HTR-8/SVneo (cell line): Measurements from ENCODE around the gene VWF.

Experiments used
- DNase-seq: peaks from one replicate; pipeline ENCODE4 v3.0.0; 2011; ENCODE audit warnings: low spot score, mixed read lengths; ENCODE audit not compliant: insufficient read length
- FAIRE-seq: peaks from 2 replicates; lab custom pipeline; 2011; peaks lifted over from hg19 to GRCh38; lab: Jason Lieb, UNC

The VWF gene

GRCh38 chr12:6065131-6065862 lies 59.2 kb downstream of the VWF start:
- FAIRE-seq (peak; percentile 28), DNase-seq (no peak)

GRCh38 chr12:6062757-6063735 lies 61.4 kb downstream of the VWF start:
- peak; percentile 91 for DNase-seq
- FAIRE-seq, result peak; percentile 92

- peak; percentile 57 for FAIRE-seq
- DNase-seq, result no peak
Observed at GRCh38 chr12:6062395-6062756, 62.1 kb downstream of the VWF start.

DNA sequence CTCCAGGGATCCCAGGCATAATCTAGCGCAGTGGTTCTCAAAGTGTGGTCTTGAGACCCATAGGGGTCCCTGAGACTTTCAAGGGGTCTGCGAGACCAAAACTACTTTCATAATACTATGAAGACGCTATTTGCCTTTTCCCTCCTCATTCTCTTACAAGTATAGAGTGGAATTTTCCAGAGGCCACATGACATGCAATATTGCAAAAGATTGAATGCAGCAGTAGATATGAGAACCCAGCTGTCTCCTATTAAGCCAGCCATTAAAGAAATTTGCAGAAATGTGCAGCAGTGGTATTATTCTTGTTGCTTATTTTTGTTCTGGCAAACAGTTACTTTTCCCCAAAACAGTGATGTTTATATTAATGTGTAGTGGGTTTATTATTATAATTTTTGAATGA lies 62.8 kb downstream of the VWF start:
- DNase-seq (no peak), FAIRE-seq (no peak)

- FAIRE-seq, result no peak
- no peak for DNase-seq
Observed at GRCh38 chr12:6059860-6060565, 64.5 kb downstream of the VWF start.

GRCh38 chr12:6059221-6059620 lies 65.2 kb downstream of the VWF start:
- DNase-seq, result no peak
- FAIRE-seq, result peak; percentile 26

GRCh38 chr12:6058481-6059161 lies 65.8 kb downstream of the VWF start:
- DNase-seq (no peak), FAIRE-seq (no peak)

GRCh38 chr12:6057700-6058099 lies 66.8 kb downstream of the VWF start:
- no peak for DNase-seq
- no peak for FAIRE-seq

GRCh38 chr12:6056406-6057240 lies 67.8 kb downstream of the VWF start:
- FAIRE-seq (peak; percentile 62), DNase-seq (peak; percentile 57)

DNA sequence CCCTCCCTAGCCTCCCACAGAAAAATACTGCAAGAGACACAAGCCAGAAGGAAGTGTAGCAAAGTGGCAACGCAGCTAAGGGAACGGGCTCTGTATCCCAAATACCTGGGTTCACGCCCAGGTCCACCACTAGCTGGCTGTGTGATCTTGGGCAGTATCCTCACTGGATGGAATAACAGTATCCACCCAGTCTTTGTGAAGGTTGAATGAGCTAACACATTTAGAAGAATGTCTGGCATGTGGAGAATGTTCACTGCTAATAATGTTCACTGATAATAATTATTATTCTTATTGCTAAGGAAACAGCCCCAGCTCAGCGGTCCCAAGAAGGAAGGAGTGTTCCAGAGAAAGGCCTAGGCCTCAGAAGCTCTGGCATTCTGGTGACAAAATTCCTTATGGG lies 70.9 kb downstream of the VWF start:
- FAIRE-seq (no peak), DNase-seq (no peak)

GRCh38 chr12:6052940-6053329 lies 71.5 kb downstream of the VWF start:
- FAIRE-seq (no peak), DNase-seq (no peak)

GRCh38 chr12:6052206-6052939 lies 72.1 kb downstream of the VWF start:
- DNase-seq (no peak), FAIRE-seq (no peak)

DNA sequence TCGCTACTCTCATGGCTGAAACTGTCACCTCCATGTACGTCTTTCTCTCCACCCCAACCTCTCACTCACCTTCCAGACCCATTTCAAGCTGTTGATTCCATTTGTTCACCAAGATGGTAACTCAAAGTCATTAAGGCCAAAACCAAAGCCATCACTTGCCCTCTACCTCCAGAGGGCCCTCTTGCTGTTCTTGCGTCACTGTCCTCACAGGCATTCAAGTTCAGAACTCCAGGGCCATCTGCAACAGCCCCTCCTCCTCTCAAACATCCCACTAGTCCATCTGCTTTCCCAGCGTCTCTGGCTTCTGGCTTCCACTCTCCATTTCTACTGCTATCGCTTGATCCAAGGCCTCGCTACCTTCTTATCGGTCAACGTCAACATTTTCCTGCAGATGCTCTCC lies 74.5 kb downstream of the VWF start:
- DNase-seq (no peak), FAIRE-seq (no peak)

GRCh38 chr12:6049587-6049986 lies 74.9 kb downstream of the VWF start:
- no peak for FAIRE-seq
- no peak for DNase-seq

DNA sequence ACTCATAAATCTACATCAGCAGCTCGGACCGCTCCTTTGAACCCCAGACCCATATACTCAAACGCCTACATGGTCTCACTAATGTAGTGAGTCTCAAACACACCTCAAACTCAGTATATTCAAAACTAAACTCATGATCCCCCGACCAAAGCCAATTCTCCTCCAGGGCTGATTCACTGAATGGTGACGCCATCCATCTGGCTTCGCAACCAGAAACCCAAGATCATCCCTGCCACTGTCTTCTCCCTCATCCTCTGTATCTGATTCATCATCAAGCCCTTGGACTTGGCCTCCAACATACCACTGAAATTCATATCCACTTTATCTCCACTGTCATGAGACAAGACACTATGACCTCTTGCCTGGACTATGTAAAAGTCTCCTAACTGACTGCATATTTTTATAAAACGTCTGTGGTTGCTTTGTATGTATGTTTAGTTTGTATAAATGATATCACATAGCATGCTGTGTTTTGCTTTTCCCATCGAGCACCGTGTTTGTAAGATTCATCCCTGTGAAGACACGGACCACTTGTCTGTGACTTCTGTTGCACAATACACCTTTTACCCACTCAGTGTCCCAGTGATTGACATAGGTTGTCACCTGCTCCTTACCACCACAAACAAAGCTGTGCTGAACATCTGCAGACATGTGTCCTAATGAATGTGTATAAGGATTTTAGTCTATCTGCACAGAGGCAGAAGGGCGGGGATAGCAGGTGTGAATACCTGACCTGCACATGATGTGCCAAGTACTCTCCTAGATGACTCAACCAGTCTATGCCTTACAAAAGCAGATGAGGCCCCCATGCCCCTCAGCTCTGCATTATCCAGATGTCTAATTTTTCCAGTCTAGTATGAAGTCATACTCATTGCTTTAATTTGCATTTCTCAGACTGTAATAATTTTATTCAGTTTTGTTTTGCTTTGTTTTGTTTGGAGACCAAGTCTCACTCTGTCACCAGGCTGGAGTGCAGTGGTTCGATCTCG lies 76.9 kb downstream of the VWF start:
- FAIRE-seq (peak; percentile 85), DNase-seq (no peak)

- peak; percentile 46 for FAIRE-seq
- DNase-seq, result no peak
Observed at GRCh38 chr12:6046511-6047180, 77.8 kb downstream of the VWF start.

- no peak for DNase-seq
- no peak for FAIRE-seq
Observed at GRCh38 chr12:6045438-6045837, 79.0 kb downstream of the VWF start.
